Activated T-cell treated with anti-CD3 and anti-CD28 coated beads, Interleukin-2, amount 50 U/mL, for 72 hours (primary cell): Measurements from ENCODE around the gene RANBP3. TPM values are rescaled to one million over a fixed set of nuclear protein-coding genes. Genes with fewer than 3 reads are reported as not detected.

Source experiments
- ATAC-seq, 2 donors: fragments of 150-1000 bp; cut with Tn5 transposase; replicated peaks in 1 of 2; 2 replicates each; pipeline ENCODE4 v1.10.0; 2021; ENCODE audit warnings: moderate library complexity in 2 of 2, mild to moderate bottlenecking in 1 of 2
- DNase-seq, 2 donors: peaks; one replicate each; pipeline ENCODE4 v3.0.0; 2021 to 2022; ENCODE audit warnings: mixed read lengths in 1 of 2
- H3K27ac Mint-ChIP-seq: one replicate; pipeline ENCODE4 v1.8.0; 2022; ENCODE audit warnings: mild to moderate bottlenecking, moderate library complexity, mixed read lengths
- H3K27me3 Mint-ChIP-seq: one replicate; pipeline ENCODE4 v1.8.0; 2022; ENCODE audit warnings: low read depth, mixed read lengths
- H3K36me3 Mint-ChIP-seq, 2 donors: one replicate each; pipeline ENCODE4 v1.8.0; 2022; ENCODE audit warnings: mixed read lengths in 2 of 2, mild to moderate bottlenecking in 1 of 2; ENCODE audit not compliant: insufficient read depth in 2 of 2
- H3K4me1 Mint-ChIP-seq: one replicate; pipeline ENCODE4 v1.8.0; 2022; ENCODE audit warnings: low read depth, mixed read lengths
- H3K4me3 Mint-ChIP-seq, 2 donors: one replicate each; pipeline ENCODE4 v1.8.0; 2022; ENCODE audit warnings: mild to moderate bottlenecking in 2 of 2, mixed read lengths in 2 of 2, moderate library complexity in 2 of 2
- H3K9me3 Mint-ChIP-seq, 2 donors: one replicate each; pipeline ENCODE4 v1.8.0; 2022; ENCODE audit warnings: mixed read lengths in 2 of 2
- total RNA-seq, 2 donors: library from RNA; stranded (reverse); gene quantifications; one replicate each; pipeline ENCODE4 v1.2.3, GENCODE V29; 2022

Gene RANBP3
- total RNA-seq, 2 donors from 2014 or later, result 89.2 to 108 TPM

- H3K27me3 Mint-ChIP-seq, result no peaks in the 10 kb centered on the region
- H3K27ac Mint-ChIP-seq, result peak overlapping the region; percentile 98
- H3K9me3 Mint-ChIP-seq, result no peaks in the 10 kb centered on the region
- peaks cover 99% of the 10 kb centered on the region for H3K4me1 Mint-ChIP-seq
- peak overlapping the region; percentile 84 for H3K4me3 Mint-ChIP-seq
- ATAC-seq, result no peak
- peaks cover 0 to 3% of the 10 kb centered on the region in 2 donors for H3K36me3 Mint-ChIP-seq
- DNase-seq, result no peak
Measured at GRCh38 chr19:5954293-5954692, 23.6 kb downstream of the RANBP3 start.

GRCh38 chr19:5953680-5954213, 24.2 kb downstream of the RANBP3 start:
- Mint-ChIP-seq H3K4me3 (peak overlapping the region; percentile 84), H3K36me3 (peaks cover 0 to 3% of the 10 kb centered on the region in 2 donors), H3K27ac (peak overlapping the region; percentile 98), H3K4me1 (peaks cover 99% of the 10 kb centered on the region), H3K27me3 (no peaks in the 10 kb centered on the region), H3K9me3 (no peaks in the 10 kb centered on the region)
- DNase-seq, result peak; percentile 55 to 70
- ATAC-seq, result peak; percentile 50 to 60

GRCh38 chr19:5953030-5953589, 24.8 kb downstream of the RANBP3 start:
- peak; percentile 28 to 35 for DNase-seq
- Mint-ChIP-seq H3K4me1 (peaks cover 100% of the 10 kb centered on the region), H3K9me3 (no peaks in the 10 kb centered on the region), H3K27ac (peak overlapping the region; percentile 98), H3K4me3 (peak overlapping the region; percentile 84), H3K27me3 (no peaks in the 10 kb centered on the region), H3K36me3 (peaks cover 0 to 3% of the 10 kb centered on the region in 2 donors)
- peak; percentile 37 to 43 for ATAC-seq

- H3K36me3 Mint-ChIP-seq, result peaks cover 0 to 3% of the 10 kb centered on the region in 2 donors
- peak in 1 of 2 donors; percentile 0 for ATAC-seq
Measured at GRCh38 chr19:5952193-5953029, 25.5 kb downstream of the RANBP3 start.

GRCh38 chr19:5951338-5951861, 26.5 kb downstream of the RANBP3 start:
- Mint-ChIP-seq H3K9me3 (no peaks in the 10 kb centered on the region), H3K27me3 (no peaks in the 10 kb centered on the region), H3K4me3 (peak overlapping the region; percentile 57 to 85), H3K4me1 (peaks cover 97% of the 10 kb centered on the region), H3K36me3 (peaks cover 0 to 3% of the 10 kb centered on the region in 2 donors), H3K27ac (peak overlapping the region; percentile 98)
- DNase-seq (no peak), ATAC-seq (no peak)

More at GRCh38 chr19:5952193-5953029, 25.5 kb downstream of the RANBP3 start:
- Mint-ChIP-seq H3K4me3 (peak overlapping the region; percentile 84), H3K4me1 (peaks cover 100% of the 10 kb centered on the region), H3K27me3 (no peaks in the 10 kb centered on the region), H3K27ac (peak overlapping the region; percentile 98), H3K9me3 (no peaks in the 10 kb centered on the region)
- DNase-seq, result no peak

- ATAC-seq, result no peak
- DNase-seq, result no peak
- H3K27ac Mint-ChIP-seq, result peak overlapping the region; percentile 74
- peaks cover 0 to 6% of the 10 kb centered on the region in 2 donors for H3K36me3 Mint-ChIP-seq
- H3K27me3 Mint-ChIP-seq, result no peaks in the 10 kb centered on the region
- peak overlapping the region; percentile 57 to 85 for H3K4me3 Mint-ChIP-seq
- no peaks in the 10 kb centered on the region for H3K9me3 Mint-ChIP-seq
- peaks cover 97% of the 10 kb centered on the region for H3K4me1 Mint-ChIP-seq
Measured at GRCh38 chr19:5950741-5951140, 27.2 kb downstream of the RANBP3 start.

- no peaks in the 10 kb centered on the region for H3K27me3 Mint-ChIP-seq
- peaks cover 0 to 6% of the 10 kb centered on the region in 2 donors for H3K36me3 Mint-ChIP-seq
- H3K4me1 Mint-ChIP-seq, result peaks cover 96% of the 10 kb centered on the region
- H3K9me3 Mint-ChIP-seq, result no peaks in the 10 kb centered on the region
- peak; percentile 45 to 58 for ATAC-seq
- peak overlapping the region; percentile 74 for H3K27ac Mint-ChIP-seq
- peak overlapping the region; percentile 57 to 85 for H3K4me3 Mint-ChIP-seq
- DNase-seq, result peak; percentile 48 to 52
Measured at GRCh38 chr19:5949792-5950305, 28.1 kb downstream of the RANBP3 start.

- H3K27ac Mint-ChIP-seq, result peak overlapping the region; percentile 74
- DNase-seq (peak; percentile 34 to 39), ATAC-seq (peak; percentile 46 to 61)
- peaks cover 0 to 6% of the 10 kb centered on the region in 2 donors for H3K36me3 Mint-ChIP-seq
- peak overlapping the region; percentile 57 to 85 for H3K4me3 Mint-ChIP-seq
- no peaks in the 10 kb centered on the region for H3K9me3 Mint-ChIP-seq
- peaks cover 96% of the 10 kb centered on the region for H3K4me1 Mint-ChIP-seq
- H3K27me3 Mint-ChIP-seq, result no peaks in the 10 kb centered on the region
Measured at GRCh38 chr19:5948752-5949564, 29.0 kb downstream of the RANBP3 start.

GRCh38 chr19:5947435-5947834, 30.5 kb downstream of the RANBP3 start:
- Mint-ChIP-seq H3K9me3 (no peaks in the 10 kb centered on the region), H3K36me3 (peaks cover 0 to 6% of the 10 kb centered on the region in 2 donors), H3K27me3 (no peaks in the 10 kb centered on the region), H3K4me1 (peaks cover 86% of the 10 kb centered on the region), H3K27ac (peak overlapping the region; percentile 89), H3K4me3 (peak overlapping the region in 1 of 2 donors; percentile 59)
- no peak for ATAC-seq
- no peak for DNase-seq

- Mint-ChIP-seq H3K4me1 (peaks cover 48% of the 10 kb centered on the region), H3K27ac (no peak overlapping the region)
Measured at GRCh38 chr19:5943623-5944022, 34.3 kb downstream of the RANBP3 start.

GRCh38 chr19:5943045-5943444, 34.9 kb downstream of the RANBP3 start:
- Mint-ChIP-seq H3K27ac (no peak overlapping the region), H3K36me3 (peaks cover 0 to 3% of the 10 kb centered on the region in 2 donors), H3K27me3 (no peaks in the 10 kb centered on the region), H3K4me3 (no peak overlapping the region), H3K4me1 (peaks cover 42% of the 10 kb centered on the region), H3K9me3 (no peaks in the 10 kb centered on the region)
- ATAC-seq (no peak), DNase-seq (no peak)

More at GRCh38 chr19:5943623-5944022, 34.3 kb downstream of the RANBP3 start:
- DNase-seq (no peak), ATAC-seq (peak; percentile 34 to 53)
- peaks cover 0 to 3% of the 10 kb centered on the region in 2 donors for H3K36me3 Mint-ChIP-seq
- no peak overlapping the region for H3K4me3 Mint-ChIP-seq
- no peaks in the 10 kb centered on the region for H3K27me3 Mint-ChIP-seq
- H3K9me3 Mint-ChIP-seq, result no peaks in the 10 kb centered on the region

GRCh38 chr19:5941673-5942072, 36.3 kb downstream of the RANBP3 start:
- H3K9me3 Mint-ChIP-seq, result no peaks in the 10 kb centered on the region
- H3K27me3 Mint-ChIP-seq, result no peaks in the 10 kb centered on the region
- no peak for DNase-seq
- no peak for ATAC-seq
- H3K4me1 Mint-ChIP-seq, result peaks cover 30% of the 10 kb centered on the region
- H3K36me3 Mint-ChIP-seq, result peaks cover 0 to 8% of the 10 kb centered on the region in 2 donors
- H3K4me3 Mint-ChIP-seq, result no peak overlapping the region
- peak overlapping the region; percentile 54 for H3K27ac Mint-ChIP-seq
